Stimulated activated CD8-positive, alpha-beta memory T cell treated with anti-CD3 and anti-CD28 coated beads, Interleukin-15, amount 100 ng/mL, for 4 hours (primary cell): ENCODE measurements around the gene MAP3K5.

Experiments
- DNase-seq, 2 donors: peaks; one replicate each; pipeline ENCODE4 v3.0.0-alpha.2; 2020; ENCODE audit warnings: low read depth in 2 of 2

MAP3K5 gene

DNA sequence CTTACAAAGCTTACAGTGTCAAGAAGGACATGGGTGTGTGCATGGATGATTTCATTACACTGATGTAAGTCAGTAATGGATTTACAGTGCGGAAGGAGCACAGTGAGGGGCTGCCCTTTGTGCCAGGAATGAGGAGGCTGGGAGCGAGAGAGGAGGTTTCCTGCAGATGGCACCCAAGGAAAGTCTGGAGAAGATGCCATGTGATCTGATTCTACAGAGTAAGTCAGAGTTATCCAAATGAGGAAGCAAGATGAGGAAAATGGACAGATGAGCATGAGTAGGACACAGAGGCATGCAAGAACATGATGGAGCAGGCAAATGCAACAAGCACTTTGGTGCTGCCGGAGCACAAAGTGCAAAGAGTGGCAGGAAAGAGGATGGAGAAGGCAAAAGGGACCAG is 271.8 kb downstream of the MAP3K5 start:
- no peak for DNase-seq

DNA sequence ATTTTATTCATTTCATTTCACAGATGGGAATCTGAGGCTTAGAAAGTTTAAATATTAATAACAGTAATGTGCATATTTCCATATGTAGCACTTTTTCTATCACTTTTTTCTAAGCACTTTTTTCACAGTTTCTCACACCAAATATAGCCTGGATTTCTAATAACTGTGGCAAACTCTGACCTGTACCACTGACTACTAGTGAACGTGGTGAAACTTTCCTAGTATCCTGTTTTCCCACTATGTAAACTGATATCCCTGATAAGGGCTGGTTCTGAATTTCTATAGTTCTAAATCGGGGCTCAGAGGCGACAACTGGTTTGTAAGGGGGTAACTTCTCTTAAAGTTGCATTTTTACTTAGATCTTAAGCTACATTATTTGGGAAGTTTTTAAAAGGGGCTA is 274.7 kb downstream of the MAP3K5 start:
- DNase-seq = no peak

DNA sequence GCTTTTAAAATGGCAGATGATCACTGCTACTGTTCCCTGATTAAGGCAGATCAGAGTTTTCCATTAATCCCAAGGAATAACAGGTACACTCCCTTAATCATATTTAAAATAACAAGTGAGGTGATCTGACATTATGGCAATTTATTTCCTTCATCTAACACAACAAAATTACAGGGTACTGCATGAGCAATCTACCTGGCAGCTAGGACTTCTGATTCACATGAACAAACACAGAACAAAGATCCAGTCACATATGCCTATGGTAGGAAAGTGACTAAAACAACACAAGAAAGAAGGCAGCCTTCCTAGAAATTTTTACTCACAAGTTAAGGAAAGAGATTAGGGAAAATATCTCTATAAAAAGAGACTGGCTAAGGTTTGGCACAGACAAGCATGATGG is 275.3 kb downstream of the MAP3K5 start:
- no peak for DNase-seq

DNA sequence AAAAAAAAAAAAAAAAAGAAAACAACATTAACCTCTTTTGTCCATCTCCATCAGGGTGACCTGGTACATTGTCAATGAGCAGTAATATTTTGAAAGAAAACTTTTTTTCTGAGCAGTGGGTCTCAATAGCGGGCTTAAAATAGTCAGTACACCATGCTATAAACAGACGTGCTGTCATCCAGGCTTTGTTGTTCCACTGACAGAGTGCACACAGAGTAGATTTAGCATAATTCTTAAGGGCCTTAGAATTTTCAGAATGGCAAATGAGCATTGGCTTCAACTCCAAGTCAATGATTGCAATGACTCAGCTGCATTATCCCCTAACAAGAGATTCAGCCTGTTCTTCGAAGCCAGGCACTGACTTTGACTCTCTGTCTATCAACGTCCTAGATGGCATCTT is 277.7 kb downstream of the MAP3K5 start:
- no peak for DNase-seq

DNA sequence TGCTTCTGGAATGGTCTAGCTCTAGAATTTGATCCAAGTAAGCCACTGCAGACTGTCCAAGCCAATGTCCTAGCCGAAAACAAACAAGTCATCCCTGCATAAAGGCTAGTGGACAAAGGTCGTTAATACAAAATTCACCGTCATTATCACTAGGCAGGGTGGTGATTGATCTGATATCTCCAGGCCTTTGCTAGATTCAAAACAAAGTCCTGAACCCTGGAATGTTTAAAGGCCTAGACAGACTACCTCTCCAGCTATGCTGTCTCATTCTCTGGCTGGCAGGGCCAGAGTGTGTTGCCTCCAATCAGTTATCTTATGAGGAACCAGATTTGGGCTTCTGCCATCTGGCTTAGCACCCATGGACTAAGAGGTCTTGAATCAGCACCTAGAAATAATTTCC is 280.4 kb downstream of the MAP3K5 start:
- DNase-seq = no peak

DNA sequence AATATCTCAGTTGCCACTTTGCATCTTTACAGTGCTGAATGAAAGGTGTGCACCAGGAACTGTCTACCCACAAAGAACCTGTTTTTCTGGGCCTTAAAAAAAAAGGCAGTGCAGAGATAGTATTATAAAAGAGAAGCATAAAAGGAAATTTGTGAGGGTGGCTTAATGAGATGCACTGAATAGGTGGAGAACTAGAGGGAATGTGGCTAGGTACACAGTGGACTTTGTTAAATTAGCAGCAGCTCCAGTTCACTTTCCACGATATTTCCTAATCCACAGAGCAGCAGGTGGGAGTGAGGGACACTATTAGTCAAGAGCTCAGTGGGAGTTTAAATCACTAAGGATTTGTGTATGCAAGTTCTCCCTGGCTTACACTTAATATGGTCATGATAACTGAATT is 280.9 kb downstream of the MAP3K5 start:
- no peak for DNase-seq

DNA sequence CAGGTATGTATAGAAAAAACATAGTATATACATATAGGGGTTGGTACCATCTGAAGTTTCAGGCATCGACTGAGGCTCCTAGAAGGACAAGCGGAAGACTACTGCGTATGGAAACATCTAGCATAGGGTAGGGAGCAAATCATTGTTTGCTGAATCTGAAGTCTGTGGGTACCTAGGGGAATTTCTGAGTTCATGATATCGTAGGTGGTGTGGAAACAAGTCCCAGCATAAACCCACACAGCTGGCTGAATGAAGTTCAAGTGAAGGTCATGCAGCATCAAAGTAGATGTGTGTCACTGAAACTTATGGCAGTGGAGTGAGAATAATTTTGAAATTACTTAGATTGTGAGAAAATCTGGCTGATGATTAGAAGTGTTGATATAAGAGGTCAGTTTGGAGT is 281.5 kb downstream of the MAP3K5 start:
- no peak for DNase-seq

- no peak for DNase-seq
Measured at GRCh38 chr6:136510299-136510698, 282.0 kb downstream of the MAP3K5 start.

DNA sequence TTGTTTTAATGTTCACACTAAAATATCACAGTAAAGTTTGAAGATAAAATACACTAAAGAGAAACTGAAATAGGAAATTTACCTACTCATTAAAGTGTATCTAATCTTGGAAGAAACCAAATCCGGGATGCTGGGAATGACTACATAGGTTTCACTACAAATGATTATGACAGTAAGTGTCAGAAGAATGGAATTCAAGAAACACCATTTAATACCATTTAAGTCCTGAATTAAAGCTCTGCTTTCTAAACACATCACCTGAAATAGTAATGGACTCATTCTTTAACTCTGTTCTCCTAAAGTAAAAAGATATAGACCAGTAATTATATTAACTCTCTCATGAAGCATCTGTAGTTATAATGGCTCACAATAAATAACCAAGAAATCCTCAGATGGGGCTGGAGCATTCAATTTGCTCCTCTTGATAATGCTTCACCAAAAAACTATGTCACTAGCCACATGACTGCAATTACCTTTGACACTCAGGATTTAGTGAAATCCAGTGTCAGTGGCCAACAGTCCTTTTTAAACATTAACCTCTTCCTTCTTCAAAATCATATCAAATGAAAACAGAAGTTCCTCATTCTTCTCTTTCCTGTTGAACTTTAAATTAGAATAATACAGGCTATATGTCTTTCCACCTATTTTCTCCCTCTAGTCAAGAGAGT is 283.4 kb downstream of the MAP3K5 start:
- no peak for DNase-seq
